Measurements from ENCODE around the gene RTN1.

RTN1 gene

DNA sequence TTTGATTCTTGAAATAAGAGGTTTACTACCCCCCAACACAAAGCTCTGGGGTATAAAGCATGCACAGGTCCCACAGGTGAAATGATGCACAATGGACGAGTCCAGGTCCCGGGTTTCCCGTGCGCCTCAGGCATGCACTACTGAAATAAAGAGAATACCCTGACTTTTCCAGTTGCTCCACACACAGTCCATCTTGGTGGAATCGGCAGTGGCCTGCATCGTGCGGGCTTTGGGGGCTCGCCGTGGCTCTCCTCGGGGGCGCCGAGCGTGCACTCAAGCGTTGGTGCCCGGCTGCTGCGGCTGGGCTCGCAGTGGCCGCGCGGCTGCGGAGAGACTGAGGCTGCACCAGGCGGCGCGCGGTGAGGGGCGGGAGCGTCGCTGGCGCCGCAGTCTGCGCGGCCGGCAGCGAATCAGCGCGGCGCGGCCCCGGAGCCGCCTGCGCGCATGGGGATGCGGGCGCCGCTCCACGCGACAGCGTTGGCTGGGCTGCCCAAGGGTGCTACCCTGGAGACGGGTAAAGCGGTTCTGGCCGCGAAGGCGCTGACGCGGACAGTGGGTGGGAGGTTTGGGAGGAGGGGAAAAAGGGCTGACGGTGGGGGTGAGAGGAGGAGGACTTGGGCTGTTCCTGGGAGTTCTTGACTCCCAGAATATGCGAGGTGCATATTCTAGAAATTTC is 240.2 kb downstream of the RTN1 start:
- DNase-seq (ENCODE audit: low read depth in 2 of 2) = no peak

- no peak for DNase-seq (ENCODE audit: low read depth in 2 of 2)
Measured at GRCh38 chr14:59629444-59630287, 240.9 kb downstream of the RTN1 start.

DNA sequence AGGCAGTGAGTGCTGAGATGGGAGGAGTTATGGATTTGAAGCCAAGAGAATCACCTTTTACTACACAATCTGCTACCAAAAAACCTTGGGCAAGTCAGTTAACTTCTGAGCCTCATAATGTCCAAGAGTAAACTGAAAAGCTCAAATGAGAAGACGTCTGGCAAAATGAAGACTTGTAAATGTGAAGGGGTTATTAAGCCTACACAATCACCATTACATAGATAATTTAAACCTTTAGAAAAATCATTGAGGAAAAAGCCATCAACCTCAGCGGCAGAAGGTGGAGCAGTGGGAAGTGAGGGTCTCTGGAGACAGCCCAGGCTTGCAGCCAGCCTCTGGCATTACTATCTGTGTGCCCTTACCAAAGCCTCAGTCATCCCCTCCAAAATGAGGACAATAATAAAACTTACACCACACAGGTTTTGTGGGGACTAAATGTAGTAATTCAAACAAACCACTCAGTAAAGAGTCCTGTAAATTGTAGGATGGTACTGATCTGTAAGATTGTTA is 243.5 kb downstream of the RTN1 start:
- DNase-seq (ENCODE audit: low read depth in 2 of 2) = no peak

- no peak for DNase-seq (ENCODE audit: low read depth in 2 of 2)
Measured at GRCh38 chr14:59622631-59623030, 247.9 kb downstream of the RTN1 start.

GRCh38 chr14:59619061-59619460 is 251.5 kb downstream of the RTN1 start:
- DNase-seq (ENCODE audit: low read depth in 2 of 2) = no peak

GRCh38 chr14:59601056-59601455 is 269.5 kb downstream of the RTN1 start:
- no peak for DNase-seq (ENCODE audit: low read depth in 2 of 2)

DNA sequence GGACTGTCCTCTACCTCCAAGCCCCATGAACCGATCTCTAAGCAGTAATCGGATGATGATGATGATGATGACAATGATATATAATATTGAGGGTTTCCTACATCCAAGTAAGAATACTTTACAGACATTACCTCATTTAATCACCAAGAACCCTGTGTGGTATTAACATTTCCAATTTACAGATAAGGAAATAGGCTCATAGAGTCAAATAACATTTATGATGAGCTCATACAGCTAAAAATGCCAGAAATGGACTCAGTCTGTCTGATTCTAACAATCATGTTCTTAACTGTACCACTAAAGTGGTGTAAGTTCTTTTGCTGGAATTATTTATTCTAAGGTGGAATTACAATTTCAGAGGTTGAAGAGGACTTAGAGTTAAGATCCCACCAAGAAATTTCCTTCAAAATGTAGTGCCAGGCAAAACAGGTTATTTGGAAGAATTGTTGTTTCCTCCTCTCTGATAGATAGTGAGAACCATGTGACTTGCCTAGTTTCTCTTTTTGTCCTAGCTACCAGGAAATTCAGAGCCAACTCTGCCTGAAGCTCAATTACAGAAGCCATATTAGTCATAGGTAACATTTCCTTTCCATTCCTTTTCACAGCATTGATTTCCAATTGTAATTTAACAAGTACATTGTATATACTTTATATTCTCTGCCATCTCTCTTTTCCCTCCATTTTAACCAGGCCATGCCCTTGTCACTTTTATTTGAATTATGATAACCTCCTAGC is 270.2 kb downstream of the RTN1 start:
- DNase-seq (ENCODE audit: low read depth in 2 of 2) = no peak

GRCh38 chr14:59595071-59595470 is 275.5 kb downstream of the RTN1 start:
- no peak for DNase-seq (ENCODE audit: low read depth in 2 of 2)

- no peak for DNase-seq (ENCODE audit: low read depth in 2 of 2)
Measured at GRCh38 chr14:59591641-59592370, 278.8 kb downstream of the RTN1 start.

GRCh38 chr14:59588101-59588500 is 282.5 kb downstream of the RTN1 start:
- DNase-seq (ENCODE audit: low read depth in 2 of 2) = no peak

- no peak for DNase-seq (ENCODE audit: low read depth in 2 of 2)
Measured at GRCh38 chr14:59585891-59586554, 284.6 kb downstream of the RTN1 start.

- DNase-seq (ENCODE audit: low read depth in 2 of 2) = no peak
Measured at GRCh38 chr14:59583755-59584154, 286.8 kb downstream of the RTN1 start.

- no peak for DNase-seq (ENCODE audit: low read depth in 2 of 2)
Measured at GRCh38 chr14:59582845-59583509, 287.6 kb downstream of the RTN1 start.

DNA sequence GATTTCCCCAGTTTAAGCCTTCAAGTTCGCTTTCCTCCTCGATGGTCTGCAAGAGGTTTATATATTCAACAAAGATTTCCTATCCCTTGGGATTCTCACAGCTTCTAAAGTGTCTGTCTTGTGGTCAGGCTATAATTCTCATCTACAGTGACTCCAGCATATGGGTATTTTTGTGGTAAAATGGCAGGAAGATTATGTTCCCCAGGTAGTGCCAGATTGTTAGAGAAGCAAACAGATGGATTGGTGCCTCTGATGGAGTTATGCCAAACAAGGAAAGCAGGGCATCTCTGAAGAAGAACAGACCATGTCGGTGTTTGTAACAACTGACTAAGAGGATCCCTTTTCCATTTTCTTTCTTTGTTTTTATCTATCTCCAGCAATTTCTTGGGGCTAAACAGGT is 288.4 kb downstream of the RTN1 start:
- no peak for DNase-seq (ENCODE audit: low read depth in 2 of 2)

DNA sequence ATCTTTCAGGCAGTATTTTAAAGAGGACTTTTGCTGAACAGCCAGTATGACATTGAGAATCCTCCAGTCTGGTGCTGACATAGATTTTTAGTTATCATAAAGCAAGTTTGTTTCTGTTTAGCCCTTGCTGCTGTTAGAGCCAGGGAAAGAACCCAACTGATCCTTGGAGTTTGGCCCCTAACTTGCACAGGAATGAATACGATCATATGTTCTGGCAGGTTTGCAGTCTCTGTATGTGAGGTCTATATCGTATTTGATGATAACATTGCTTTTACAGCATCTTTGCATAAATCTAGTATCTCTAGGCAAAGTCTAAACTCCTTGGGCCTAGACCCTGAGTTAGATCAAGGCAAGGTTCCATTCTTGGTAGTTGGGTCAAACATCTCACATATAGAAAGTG is 289.7 kb downstream of the RTN1 start:
- no peak for DNase-seq (ENCODE audit: low read depth in 2 of 2)

GRCh38 chr14:59576332-59577294 is 294.0 kb downstream of the RTN1 start, which contains the start of gene CCDC175:
TSS of gene CCDC175 (minus strand) at chr14:59576812. CDS start at chr14:59576775, 37 bp downstream.
- peak; percentile 82 to 86 for DNase-seq (ENCODE audit: low read depth in 2 of 2)

GRCh38 chr14:59570122-59570521 is 300.5 kb downstream of the RTN1 start:
- DNase-seq (ENCODE audit: low read depth in 2 of 2) = no peak

DNA sequence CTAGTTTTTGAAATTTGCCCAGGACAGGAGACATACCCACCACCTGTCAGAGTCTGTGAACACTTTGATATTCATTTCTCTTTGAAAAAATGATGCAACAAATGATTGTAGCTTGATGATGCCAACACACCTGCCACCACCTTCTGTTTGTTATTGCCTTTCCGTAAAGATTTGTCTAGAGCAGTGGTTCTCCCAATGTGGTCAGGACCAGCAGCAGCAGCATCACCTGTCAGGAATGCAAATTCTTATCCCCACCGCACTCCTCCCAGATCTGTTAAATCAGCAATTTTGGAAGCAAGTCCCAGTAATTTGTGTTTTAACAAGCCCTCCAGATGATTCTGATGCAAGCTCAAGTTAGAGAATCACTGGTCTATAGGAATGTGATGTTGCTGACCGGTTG is 303.9 kb downstream of the RTN1 start:
- no peak for DNase-seq (ENCODE audit: low read depth in 2 of 2)

DNA sequence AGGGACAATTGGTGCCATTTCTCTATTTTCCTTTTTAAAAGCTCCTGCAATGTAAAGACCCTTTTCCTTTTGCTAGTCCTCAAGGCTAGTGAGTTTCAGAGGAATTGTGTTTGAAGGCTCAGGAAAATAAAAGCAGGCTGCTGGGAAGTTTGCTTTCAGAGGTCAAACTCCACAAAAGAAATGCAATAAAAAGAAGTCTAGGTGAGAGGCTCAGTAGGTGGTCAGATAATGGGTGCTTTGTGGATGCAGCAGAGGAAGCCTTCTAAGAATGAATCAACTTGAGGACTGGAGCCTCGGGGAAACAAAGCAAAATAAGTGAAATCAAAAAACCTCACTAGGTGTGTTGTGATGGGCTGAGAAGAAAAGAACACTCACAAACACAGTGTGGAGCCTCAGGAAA is 304.3 kb downstream of the RTN1 start:
- no peak for DNase-seq (ENCODE audit: low read depth in 2 of 2)
